Measurements from ENCODE around the gene OPALIN. TPM values are rescaled to one million over a fixed set of nuclear protein-coding genes. Genes with fewer than 3 reads are reported as not detected.

Gene OPALIN, protein sequence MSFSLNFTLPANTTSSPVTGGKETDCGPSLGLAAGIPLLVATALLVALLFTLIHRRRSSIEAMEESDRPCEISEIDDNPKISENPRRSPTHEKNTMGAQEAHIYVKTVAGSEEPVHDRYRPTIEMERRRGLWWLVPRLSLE
- not detected for total RNA-seq
- long read RNA-seq, result 0 reads

DNA sequence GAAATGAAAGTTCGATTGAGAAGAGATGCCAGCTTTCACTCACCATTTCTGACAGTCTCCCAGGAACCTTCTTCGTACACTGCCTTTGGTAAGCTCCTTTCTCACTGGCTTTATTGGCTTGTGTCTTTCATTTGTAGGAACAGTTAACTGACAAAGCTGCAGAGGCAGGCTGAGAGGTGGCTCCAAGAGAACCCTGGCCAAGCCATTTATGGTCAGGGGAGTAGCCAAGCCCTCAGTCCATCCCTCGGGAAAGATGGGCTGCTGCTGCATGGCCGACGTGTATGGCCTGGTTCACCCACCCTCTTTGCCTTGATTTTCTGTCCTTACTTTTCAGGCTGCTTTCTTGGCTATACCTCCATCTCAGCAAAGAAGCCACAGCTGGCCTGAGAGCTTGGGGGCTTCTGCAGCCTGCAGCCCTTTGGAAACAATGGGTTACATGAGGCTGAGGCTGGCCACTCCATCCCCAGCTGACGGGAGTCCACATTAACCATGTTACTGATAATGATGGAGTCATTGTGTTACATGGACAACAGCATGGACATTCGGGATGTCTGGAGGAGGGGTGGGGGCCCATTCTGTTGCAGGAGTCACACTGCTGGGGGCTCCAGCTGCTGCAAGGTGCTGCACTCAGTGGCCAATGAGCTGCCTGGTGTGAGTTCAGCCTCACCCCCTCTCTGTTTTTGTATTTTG, at the start of gene OPALIN:
Gene OPALIN, minus strand, starts transcription at position 152 of the 690 bp plus-strand sequence. Its CDS starts 106 bp downstream, at position 46.
- Histone ChIP-seq H3K36me3 (no peaks in the 10 kb centered on the region), H3K4me3 (no peak within 1 kb of the TSS), H3K4me1 (no peaks in the 10 kb centered on the region), H3K9me3 (no peaks in the 10 kb centered on the region), H3K27me3 (peaks cover 9% of the 10 kb centered on the region), H3K27ac (no peak within 1 kb of the TSS)
- no peak for DNase-seq
- TF ChIP-seq, protein P1, sequence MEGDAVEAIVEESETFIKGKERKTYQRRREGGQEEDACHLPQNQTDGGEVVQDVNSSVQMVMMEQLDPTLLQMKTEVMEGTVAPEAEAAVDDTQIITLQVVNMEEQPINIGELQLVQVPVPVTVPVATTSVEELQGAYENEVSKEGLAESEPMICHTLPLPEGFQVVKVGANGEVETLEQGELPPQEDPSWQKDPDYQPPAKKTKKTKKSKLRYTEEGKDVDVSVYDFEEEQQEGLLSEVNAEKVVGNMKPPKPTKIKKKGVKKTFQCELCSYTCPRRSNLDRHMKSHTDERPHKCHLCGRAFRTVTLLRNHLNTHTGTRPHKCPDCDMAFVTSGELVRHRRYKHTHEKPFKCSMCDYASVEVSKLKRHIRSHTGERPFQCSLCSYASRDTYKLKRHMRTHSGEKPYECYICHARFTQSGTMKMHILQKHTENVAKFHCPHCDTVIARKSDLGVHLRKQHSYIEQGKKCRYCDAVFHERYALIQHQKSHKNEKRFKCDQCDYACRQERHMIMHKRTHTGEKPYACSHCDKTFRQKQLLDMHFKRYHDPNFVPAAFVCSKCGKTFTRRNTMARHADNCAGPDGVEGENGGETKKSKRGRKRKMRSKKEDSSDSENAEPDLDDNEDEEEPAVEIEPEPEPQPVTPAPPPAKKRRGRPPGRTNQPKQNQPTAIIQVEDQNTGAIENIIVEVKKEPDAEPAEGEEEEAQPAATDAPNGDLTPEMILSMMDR (IDR thresholded peaks at IDR 0.05), result no peak
- no peak for ATAC-seq
- intact Hi-C loops (cut with DNase I), result no loop called here

GRCh38 chr10:96408201-96408600, 49.4 kb upstream of the OPALIN start:
- ATAC-seq (no peak), DNase-seq (no peak)
- TF ChIP-seq, protein P1 (IDR thresholded peaks at IDR 0.05), result no peak
- H3K9me3 ChIP-seq, result no peaks in the 10 kb centered on the region
- H3K36me3 ChIP-seq, result no peaks in the 10 kb centered on the region
- H3K27me3 ChIP-seq, result peaks cover 12% of the 10 kb centered on the region
- intact Hi-C loops (cut with DNase I), result no loop called here
- H3K27ac ChIP-seq, result no peak overlapping the region
- H3K4me3 ChIP-seq, result no peak overlapping the region
- no peaks in the 10 kb centered on the region for H3K4me1 ChIP-seq

GRCh38 chr10:96407560-96408069, 48.8 kb upstream of the OPALIN start:
- peaks cover 12% of the 10 kb centered on the region for H3K27me3 ChIP-seq

GRCh38 chr10:96406091-96406490, 47.3 kb upstream of the OPALIN start:
- H3K27ac ChIP-seq, result no peak overlapping the region

More at GRCh38 chr10:96407560-96408069, 48.8 kb upstream of the OPALIN start:
- intact Hi-C loops (cut with DNase I), result no loop called here
- Histone ChIP-seq H3K27ac (no peak overlapping the region), H3K9me3 (no peaks in the 10 kb centered on the region), H3K4me3 (no peak overlapping the region), H3K4me1 (no peaks in the 10 kb centered on the region), H3K36me3 (no peaks in the 10 kb centered on the region)
- TF ChIP-seq, protein P1 (IDR thresholded peaks at IDR 0.05), result no peak
- DNase-seq (no peak), ATAC-seq (no peak)

DNA sequence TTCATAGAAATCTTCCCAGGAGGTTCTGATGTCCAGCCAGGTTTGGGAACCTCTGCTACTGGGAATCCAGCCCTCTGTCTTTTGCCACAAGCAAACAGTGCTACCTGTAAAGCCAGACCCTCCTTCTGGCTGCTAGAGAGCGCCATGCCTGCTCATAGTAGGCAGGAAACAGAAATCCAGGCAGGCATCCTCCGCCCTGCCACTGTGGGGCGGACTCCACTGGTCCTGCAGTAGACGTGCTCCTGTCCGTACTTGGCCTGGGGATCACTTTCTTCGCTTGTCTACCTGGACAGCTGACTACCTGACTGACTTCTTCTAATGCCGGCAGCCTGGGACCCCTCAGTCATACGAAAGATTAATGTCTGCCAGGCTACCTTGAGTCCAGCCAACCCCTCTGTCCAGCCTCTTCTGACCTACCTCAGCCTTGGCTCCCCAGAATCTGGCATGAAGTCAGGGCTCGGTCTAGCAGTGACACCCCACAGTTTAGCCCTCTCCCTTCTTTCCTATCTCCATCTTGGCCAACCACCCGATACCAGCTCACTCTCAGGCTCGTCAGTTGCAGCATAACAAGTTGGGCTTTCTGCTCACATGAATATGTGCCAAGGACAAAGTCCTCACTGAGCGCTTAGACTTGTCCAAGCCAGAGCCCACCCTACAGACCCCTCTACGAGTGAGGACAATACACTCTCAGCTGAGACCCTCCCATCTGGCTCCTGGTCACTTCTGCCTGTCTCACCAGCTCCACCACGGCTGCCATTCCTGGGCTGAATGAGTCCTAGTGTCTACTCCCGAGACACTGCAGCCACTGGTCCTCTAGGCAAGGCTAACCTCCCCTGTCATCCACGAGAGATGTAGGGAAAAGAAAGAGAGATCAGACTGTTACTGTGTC, 43.9 kb upstream of the OPALIN start:
- DNase-seq, result no peak
- Histone ChIP-seq H3K9me3 (no peaks in the 10 kb centered on the region), H3K4me3 (no peak overlapping the region), H3K27me3 (peaks cover 7% of the 10 kb centered on the region), H3K36me3 (no peaks in the 10 kb centered on the region), H3K4me1 (no peaks in the 10 kb centered on the region), H3K27ac (no peak overlapping the region)
- intact Hi-C loops (cut with DNase I), result no loop called here
- TF ChIP-seq, protein P1 (IDR thresholded peaks at IDR 0.05), result no peak
- no peak for ATAC-seq

More at GRCh38 chr10:96406091-96406490, 47.3 kb upstream of the OPALIN start:
- TF ChIP-seq, protein P1 (IDR thresholded peaks at IDR 0.05), result no peak
- Histone ChIP-seq H3K4me1 (no peaks in the 10 kb centered on the region), H3K9me3 (no peaks in the 10 kb centered on the region), H3K27me3 (peaks cover 12% of the 10 kb centered on the region), H3K4me3 (no peak overlapping the region), H3K36me3 (no peaks in the 10 kb centered on the region)
- DNase-seq (no peak), ATAC-seq (peak; percentile 11)
- intact Hi-C loops (cut with DNase I), result no loop called here

Data from upper lobe of right lung (tissue), 1 donor.